Measurements from ENCODE around the gene SLC25A39. TPM values are rescaled to one million over a fixed set of nuclear protein-coding genes. Genes with fewer than 3 reads are reported as not detected.
"Not testable (repeated sequence)": the region's sequence is repeated elsewhere in the genome, so short reads cannot be mapped to it uniquely, and the experiment has no call there.

SLC25A39 gene
- polyA plus RNA-seq, 1 of the 3 experiments (the other 2 are of a cell fraction), result 131 TPM

DNA sequence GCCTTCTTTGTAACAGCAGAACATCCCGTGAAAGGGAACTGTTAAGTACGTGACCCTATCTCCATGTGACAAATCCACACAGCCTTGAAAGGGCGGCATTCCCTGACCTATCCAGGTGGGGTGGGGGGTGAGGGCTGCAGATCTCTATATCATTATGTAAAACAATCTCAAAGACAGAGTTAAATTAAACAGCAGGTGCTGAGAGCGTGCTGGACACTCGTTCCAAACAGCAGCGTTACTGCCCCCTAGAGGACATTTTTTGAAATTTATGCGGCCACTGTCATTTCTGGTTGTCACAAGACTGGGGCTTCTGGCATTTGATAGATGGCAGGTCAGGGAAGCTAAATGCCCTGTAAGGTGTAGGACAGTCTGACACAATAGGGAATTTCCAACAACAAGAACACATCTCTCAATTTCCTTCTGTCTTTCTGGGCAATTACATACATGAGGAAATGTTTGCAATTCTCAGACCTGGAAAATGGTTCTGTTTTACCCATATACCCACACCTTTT is 6.7 kb upstream of the SLC25A39 start:
- H3K9me2 ChIP-seq, result no peaks in the 10 kb centered on the region
- WGBS (ENCODE audit: low lambda C conversion rate), result 12% methylated on average over 7 of the region's 7 CpGs
- H3F3A ChIP-seq (replicated peaks; ENCODE audit: insufficient read depth), result peaks cover 9% of the 10 kb centered on the region
- H3K9ac ChIP-seq, result no peak overlapping the region
- peaks cover 0 to 5% of the 10 kb centered on the region in 2 experiments; a peak in 1 of 4 replicates for H3K4me1 ChIP-seq (ENCODE audit: control insufficient read depth in 1 of 2, insufficient read depth in 2 of 2, low read depth in 1 of 2, low read length in 1 of 2)
- no peaks in the 10 kb centered on the region for H3K9me3 ChIP-seq
- peak overlapping the region in 1 of 2 experiments; percentile 14; a peak in 1 of 4 replicates for H3K4me3 ChIP-seq (ENCODE audit: low read depth in 2 of 2, low read length in 1 of 2)
- no peak overlapping the region for H2AFZ ChIP-seq (ENCODE audit: low read depth)
- peak; percentile 81 for TF ChIP-seq RAD21 (IDR thresholded peaks at IDR 0.05; ENCODE audit: low read length)
- TF ChIP-seq, protein P1, sequence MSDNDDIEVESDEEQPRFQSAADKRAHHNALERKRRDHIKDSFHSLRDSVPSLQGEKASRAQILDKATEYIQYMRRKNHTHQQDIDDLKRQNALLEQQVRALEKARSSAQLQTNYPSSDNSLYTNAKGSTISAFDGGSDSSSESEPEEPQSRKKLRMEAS (IDR thresholded peaks at IDR 0.05; ENCODE audit: low read depth), result peak; percentile 84; the same call in 1 of the 2 replicates
- TF ChIP-seq, protein P2, sequence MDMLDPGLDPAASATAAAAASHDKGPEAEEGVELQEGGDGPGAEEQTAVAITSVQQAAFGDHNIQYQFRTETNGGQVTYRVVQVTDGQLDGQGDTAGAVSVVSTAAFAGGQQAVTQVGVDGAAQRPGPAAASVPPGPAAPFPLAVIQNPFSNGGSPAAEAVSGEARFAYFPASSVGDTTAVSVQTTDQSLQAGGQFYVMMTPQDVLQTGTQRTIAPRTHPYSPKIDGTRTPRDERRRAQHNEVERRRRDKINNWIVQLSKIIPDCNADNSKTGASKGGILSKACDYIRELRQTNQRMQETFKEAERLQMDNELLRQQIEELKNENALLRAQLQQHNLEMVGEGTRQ (IDR thresholded peaks at IDR 0.05; ENCODE audit: borderline replicate concordance, low read depth, low read length), result no peak
- 0 out of 2 replicates have a peak, but pooled peaks have one; percentile 10 for TF ChIP-seq RCOR1 (IDR thresholded peaks at IDR 0.05; ENCODE audit: low read length)
- TF ChIP-seq TCF12 (IDR thresholded peaks at IDR 0.05), result peak; percentile 40; the same call in 1 of the 2 replicates
- TF ChIP-seq SMC3 (IDR thresholded peaks at IDR 0.05; ENCODE audit: low read depth, low read length), result peak; percentile 50
- TF ChIP-seq EP300 (IDR thresholded peaks at IDR 0.05; ENCODE audit: borderline replicate concordance in 1 of 2, low read depth in 1 of 2, low read length in 1 of 2), result no peak
- TF ChIP-seq ELF1 (IDR thresholded peaks at IDR 0.05), result no peak
- peak; percentile 46 for TF ChIP-seq CHD2 (IDR thresholded peaks at IDR 0.05; ENCODE audit: low read length, partially characterized antibody)
- TF ChIP-seq, protein P3, sequence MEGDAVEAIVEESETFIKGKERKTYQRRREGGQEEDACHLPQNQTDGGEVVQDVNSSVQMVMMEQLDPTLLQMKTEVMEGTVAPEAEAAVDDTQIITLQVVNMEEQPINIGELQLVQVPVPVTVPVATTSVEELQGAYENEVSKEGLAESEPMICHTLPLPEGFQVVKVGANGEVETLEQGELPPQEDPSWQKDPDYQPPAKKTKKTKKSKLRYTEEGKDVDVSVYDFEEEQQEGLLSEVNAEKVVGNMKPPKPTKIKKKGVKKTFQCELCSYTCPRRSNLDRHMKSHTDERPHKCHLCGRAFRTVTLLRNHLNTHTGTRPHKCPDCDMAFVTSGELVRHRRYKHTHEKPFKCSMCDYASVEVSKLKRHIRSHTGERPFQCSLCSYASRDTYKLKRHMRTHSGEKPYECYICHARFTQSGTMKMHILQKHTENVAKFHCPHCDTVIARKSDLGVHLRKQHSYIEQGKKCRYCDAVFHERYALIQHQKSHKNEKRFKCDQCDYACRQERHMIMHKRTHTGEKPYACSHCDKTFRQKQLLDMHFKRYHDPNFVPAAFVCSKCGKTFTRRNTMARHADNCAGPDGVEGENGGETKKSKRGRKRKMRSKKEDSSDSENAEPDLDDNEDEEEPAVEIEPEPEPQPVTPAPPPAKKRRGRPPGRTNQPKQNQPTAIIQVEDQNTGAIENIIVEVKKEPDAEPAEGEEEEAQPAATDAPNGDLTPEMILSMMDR (IDR thresholded peaks at IDR 0.05), result peak; percentile 85
- no peak for TF ChIP-seq RXRA (IDR thresholded peaks at IDR 0.05; ENCODE audit: borderline replicate concordance, low read depth)
- TF ChIP-seq MXI1 (IDR thresholded peaks at IDR 0.05; ENCODE audit: low read depth, low read length), result peak; percentile 84
- no peak for TF ChIP-seq NFIC (IDR thresholded peaks at IDR 0.05; ENCODE audit: borderline replicate concordance)
- TF ChIP-seq POLR2AphosphoS5 (IDR thresholded peaks at IDR 0.05; ENCODE audit: low read depth, low read length), result no peak
- TF ChIP-seq, protein P4, sequence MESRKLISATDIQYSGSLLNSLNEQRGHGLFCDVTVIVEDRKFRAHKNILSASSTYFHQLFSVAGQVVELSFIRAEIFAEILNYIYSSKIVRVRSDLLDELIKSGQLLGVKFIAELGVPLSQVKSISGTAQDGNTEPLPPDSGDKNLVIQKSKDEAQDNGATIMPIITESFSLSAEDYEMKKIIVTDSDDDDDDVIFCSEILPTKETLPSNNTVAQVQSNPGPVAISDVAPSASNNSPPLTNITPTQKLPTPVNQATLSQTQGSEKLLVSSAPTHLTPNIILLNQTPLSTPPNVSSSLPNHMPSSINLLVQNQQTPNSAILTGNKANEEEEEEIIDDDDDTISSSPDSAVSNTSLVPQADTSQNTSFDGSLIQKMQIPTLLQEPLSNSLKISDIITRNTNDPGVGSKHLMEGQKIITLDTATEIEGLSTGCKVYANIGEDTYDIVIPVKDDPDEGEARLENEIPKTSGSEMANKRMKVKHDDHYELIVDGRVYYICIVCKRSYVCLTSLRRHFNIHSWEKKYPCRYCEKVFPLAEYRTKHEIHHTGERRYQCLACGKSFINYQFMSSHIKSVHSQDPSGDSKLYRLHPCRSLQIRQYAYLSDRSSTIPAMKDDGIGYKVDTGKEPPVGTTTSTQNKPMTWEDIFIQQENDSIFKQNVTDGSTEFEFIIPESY (IDR thresholded peaks at IDR 0.05; ENCODE audit: borderline replicate concordance, low read depth), result no peak
- TF ChIP-seq TEAD4 (IDR thresholded peaks at IDR 0.05; ENCODE audit: borderline replicate concordance, insufficient read depth), result no peak
- TF ChIP-seq RFX5 (IDR thresholded peaks at IDR 0.05; ENCODE audit: low read length), result no peak
- TF ChIP-seq, protein P5, sequence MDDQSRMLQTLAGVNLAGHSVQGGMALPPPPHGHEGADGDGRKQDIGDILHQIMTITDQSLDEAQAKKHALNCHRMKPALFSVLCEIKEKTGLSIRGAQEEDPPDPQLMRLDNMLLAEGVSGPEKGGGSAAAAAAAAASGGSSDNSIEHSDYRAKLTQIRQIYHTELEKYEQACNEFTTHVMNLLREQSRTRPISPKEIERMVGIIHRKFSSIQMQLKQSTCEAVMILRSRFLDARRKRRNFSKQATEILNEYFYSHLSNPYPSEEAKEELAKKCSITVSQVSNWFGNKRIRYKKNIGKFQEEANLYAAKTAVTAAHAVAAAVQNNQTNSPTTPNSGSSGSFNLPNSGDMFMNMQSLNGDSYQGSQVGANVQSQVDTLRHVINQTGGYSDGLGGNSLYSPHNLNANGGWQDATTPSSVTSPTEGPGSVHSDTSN (IDR thresholded peaks at IDR 0.05), result peak; percentile 57
- no peaks in the 10 kb centered on the region for H3K36me3 ChIP-seq (replicated peaks in 1 of 2; ENCODE audit: control insufficient read depth in 1 of 2, insufficient read depth in 2 of 2, low read length in 1 of 2)
- CTCF ChIA-PET, result interaction anchor here (0.6 to 5.2 kb wide), 39 partner anchors 9 to 1655 kb away, joined by 3 to 57 read pairs (median 6); partner anchors contain the start of genes FAM171A2, GRN, RUNDC3A and TMUB2
- H3K27me3 ChIP-seq (ENCODE audit: insufficient read depth), result no peaks in the 10 kb centered on the region
- no peak overlapping the region; a peak in 1 of 4 replicates for H3K27ac ChIP-seq (ENCODE audit: low read depth in 2 of 2, low read length in 1 of 2)
- H3K4me2 ChIP-seq, result no peak overlapping the region
- peak; percentile 79 for DNase-seq
- no peaks in the 10 kb centered on the region for H3K79me2 ChIP-seq (ENCODE audit: insufficient read depth)
- POLR2A ChIA-PET, result interaction anchor here (1.0 to 1.4 kb wide), 2 partner anchors 14 to 111 kb away, joined by 3 read pairs; partner anchors contain the start of gene GRN
- H4K20me1 ChIP-seq (ENCODE audit: insufficient read depth), result no peaks in the 10 kb centered on the region

DNA sequence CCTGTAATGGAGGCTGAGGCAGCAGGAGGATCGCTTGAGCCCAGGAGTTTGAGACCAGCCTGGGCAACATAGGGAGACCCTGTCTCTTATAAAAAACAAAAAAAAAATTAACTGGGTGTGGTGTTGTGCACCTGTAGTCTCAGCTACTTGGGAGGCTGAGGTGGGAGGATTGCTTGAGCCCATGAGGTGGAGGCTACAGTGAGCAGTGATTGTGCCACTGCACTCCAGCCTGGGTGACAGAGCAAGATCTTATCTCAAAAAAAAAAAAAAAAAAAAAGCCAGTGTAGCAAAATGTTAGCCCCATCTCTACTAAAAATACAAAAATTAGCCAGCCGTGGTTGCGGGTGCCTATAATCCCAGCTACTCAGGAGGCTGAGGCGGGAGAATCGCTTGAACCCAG is 5.6 kb upstream of the SLC25A39 start:
- not testable (repeated sequence) for H3K4me2 ChIP-seq; H3K9me3 ChIP-seq; H3K4me1 ChIP-seq (ENCODE audit: control insufficient read depth in 1 of 2, insufficient read depth in 2 of 2, low read depth in 1 of 2, low read length in 1 of 2); H3K27me3 ChIP-seq (ENCODE audit: insufficient read depth); H3K36me3 ChIP-seq (replicated peaks in 1 of 2; ENCODE audit: control insufficient read depth in 1 of 2, insufficient read depth in 2 of 2, low read length in 1 of 2); H2AFZ ChIP-seq (ENCODE audit: low read depth); H3K9ac ChIP-seq; H3K9me2 ChIP-seq; H3F3A ChIP-seq (replicated peaks; ENCODE audit: insufficient read depth); H4K20me1 ChIP-seq (ENCODE audit: insufficient read depth); DNase-seq; H3K4me3 ChIP-seq (ENCODE audit: low read depth in 2 of 2, low read length in 1 of 2); H3K79me2 ChIP-seq (ENCODE audit: insufficient read depth); H3K27ac ChIP-seq (ENCODE audit: low read depth in 2 of 2, low read length in 1 of 2)
- WGBS (ENCODE audit: low lambda C conversion rate), result 88% methylated on average over 5 of the region's 5 CpGs
- ChIA-PET POLR2A (interaction anchor here (0.6 kb wide), 1 partner anchor 202 kb away, joined by 4 read pairs; no protein-coding TSS in a partner anchor), CTCF (interaction anchor here (1.0 to 5.2 kb wide), 16 partner anchors 11 to 184 kb away, joined by 3 to 57 read pairs (median 10); partner anchors contain the start of genes FAM171A2, GRN, TMUB2 and UBTF)

Measured in SK-N-SH (cell line).